ENCODE measurements around the gene ZDHHC8. TPM values are rescaled to one million over a fixed set of nuclear protein-coding genes. Genes with fewer than 3 reads are reported as not detected.

The ZDHHC8 gene
- total RNA-seq, 1 donor from 2014 or later: 37.3 TPM

- no peak for ATAC-seq
- DNase-seq (ENCODE audit: low spot score): no peak
Measured at GRCh38 chr22:20191000-20191515, 59.5 kb downstream of the ZDHHC8 start.

GRCh38 chr22:20191803-20192202 is 60.2 kb downstream of the ZDHHC8 start:
- no peak for ATAC-seq

GRCh38 chr22:20192293-20192971 is 60.8 kb downstream of the ZDHHC8 start:
- no peak for DNase-seq (ENCODE audit: low spot score)
- ATAC-seq: no peak

More at GRCh38 chr22:20191803-20192202, 60.2 kb downstream of the ZDHHC8 start:
- DNase-seq (ENCODE audit: low spot score): no peak

DNA sequence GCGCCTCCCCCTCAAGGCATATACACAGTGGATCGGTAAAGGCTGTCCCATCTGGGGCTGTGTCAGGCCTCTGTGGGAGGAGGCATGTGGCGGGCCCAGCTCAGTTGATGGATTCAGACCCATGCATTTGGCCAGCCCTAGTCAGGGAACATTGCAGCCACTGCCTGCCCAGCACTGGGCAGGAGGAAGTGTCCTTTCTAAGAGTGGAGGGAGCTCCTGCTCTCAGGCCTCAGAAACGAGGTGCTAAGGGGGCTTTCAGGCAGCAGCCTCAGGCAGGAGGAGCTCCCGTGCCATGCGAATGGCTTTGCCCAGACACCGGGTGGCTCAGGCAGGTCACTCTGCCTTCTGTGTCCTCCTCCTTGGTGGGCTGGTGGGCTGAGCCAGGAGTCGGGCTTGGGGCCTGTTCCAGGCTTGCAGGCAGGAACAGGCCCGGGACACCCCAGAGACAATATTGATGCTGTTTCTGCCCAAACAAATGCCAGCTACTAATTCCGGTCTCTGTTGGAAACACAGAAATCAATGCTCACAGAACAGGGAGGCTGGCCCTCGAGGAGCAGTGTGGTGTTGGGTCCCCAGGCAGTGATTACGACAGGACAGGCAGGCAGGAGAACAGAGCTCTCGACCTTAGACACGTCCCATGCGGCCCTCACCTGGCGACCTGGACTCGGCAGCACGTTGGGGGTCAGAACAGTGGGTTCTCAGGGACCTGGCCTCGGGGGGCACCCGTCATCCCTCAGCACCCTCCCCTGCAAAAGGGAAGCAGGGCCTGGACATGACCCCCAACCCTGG is 61.6 kb downstream of the ZDHHC8 start:
- DNase-seq (ENCODE audit: low spot score): no peak

GRCh38 chr22:20193761-20194494 is 62.3 kb downstream of the ZDHHC8 start:
- no peak for ATAC-seq
- DNase-seq (ENCODE audit: low spot score): no peak

More for the DNA sequence above, 61.6 kb downstream of the ZDHHC8 start:
- ATAC-seq: peak; percentile 41

DNA sequence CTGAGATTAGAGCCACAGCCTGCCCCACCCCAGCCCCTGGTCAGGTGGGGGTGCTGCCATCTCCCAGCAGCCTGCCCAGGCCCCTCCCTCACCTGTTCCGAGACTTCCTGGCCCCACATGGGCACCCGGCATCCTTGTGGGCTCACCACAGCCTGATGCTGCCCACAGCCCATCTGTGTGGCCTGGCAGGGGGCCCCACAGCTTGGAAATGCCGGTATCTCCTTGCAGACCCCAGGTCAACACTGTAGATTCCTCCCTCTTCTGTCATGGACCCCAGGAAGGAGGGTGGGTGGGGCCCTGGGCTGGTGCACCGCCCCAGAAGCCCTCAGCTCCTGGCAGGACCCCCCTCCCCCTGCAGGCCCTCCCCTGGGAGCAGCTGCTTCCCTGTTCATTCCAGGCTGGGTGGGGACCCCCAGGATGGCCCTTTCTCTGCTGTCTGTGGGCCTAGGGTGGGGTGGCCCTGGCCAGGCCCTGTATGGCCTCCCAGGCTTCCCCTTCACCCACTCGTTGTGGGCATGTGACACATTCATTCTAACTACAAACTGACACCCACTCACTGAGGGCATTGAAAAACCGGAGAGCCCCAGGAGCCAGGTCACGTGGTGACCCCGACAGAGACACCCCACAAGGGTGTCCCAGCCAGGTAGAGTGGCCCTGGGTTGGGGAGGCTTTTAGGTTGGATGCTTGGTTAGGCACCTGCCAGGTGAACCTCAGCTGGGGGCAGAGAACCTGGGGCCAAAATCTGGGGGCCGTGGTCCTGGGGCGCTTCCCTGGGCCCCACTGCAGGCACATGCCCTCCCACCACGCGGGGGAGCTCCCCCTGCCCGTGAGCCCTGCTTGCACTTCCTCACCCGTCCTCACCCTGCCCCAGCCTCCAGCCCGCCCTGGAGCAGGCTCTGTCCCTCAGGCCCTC is 63.3 kb downstream of the ZDHHC8 start:
- ATAC-seq: no peak
- no peak for DNase-seq (ENCODE audit: low spot score)

GRCh38 chr22:20196094-20196842 is 64.7 kb downstream of the ZDHHC8 start:
- ATAC-seq (peak; percentile 73), DNase-seq (ENCODE audit: low spot score) (no peak)

Other genes with a start within 250 kb of the ZDHHC8 start
- 145 TPM for gene COMT, start 190.0 kb upstream of the ZDHHC8 start, total RNA-seq
- 44.6 TPM for gene TXNRD2, start 190.0 kb upstream of the ZDHHC8 start, total RNA-seq
- 18.7 TPM for gene ARVCF, start 115.0 kb upstream of the ZDHHC8 start, total RNA-seq
- 12.5 TPM for gene TANGO2, start 110.7 kb upstream of the ZDHHC8 start, total RNA-seq
- 26.9 TPM for gene DGCR8, start 51.6 kb upstream of the ZDHHC8 start, total RNA-seq
- 47.0 TPM for gene RANBP1, start 15.7 kb upstream of the ZDHHC8 start, total RNA-seq
- 36.7 TPM for gene TRMT2A, start 14.6 kb upstream of the ZDHHC8 start, total RNA-seq
- gene CCDC188, start 19.3 kb downstream of the ZDHHC8 start, total RNA-seq: not detected
- gene RTN4R, start 136.5 kb downstream of the ZDHHC8 start, total RNA-seq: 10.9 TPM
- gene DGCR6L, start 188.3 kb downstream of the ZDHHC8 start, total RNA-seq: 60.2 TPM

Measured in left lobe of liver (tissue), 2 donors.